GM12892 (cell line): ENCODE results near the gene BRAT1.
"Not testable (repeated sequence)": the region's sequence is repeated elsewhere in the genome, so short reads cannot be mapped to it uniquely, and the experiment has no call there.

Experiments used
- DNase-seq: peaks from one replicate; pipeline ENCODE4 v3.0.0; 2011; ENCODE audit not compliant: insufficient read length
- FAIRE-seq: peaks from 2 replicates; lab custom pipeline; 2011; peaks lifted over from hg19 to GRCh38; lab: Jason Lieb, UNC
- POLR2A ChIP-seq: IDR thresholded peaks from 2 replicates; pipeline ENCODE4 v1.6.1; 2011; ENCODE audit warnings: low read depth, low read length, control low read depth
- POLR2AphosphoS5 ChIP-seq: IDR thresholded peaks from 2 replicates; pipeline ENCODE4 v1.6.1; 2011; ENCODE audit warnings: low read depth, low read length, control low read depth
- TAF1 ChIP-seq: IDR thresholded peaks from 2 replicates; pipeline ENCODE4 v1.6.1; 2011; ENCODE audit warnings: low read depth, mild to moderate bottlenecking, control low read depth, low read length, borderline replicate concordance

The BRAT1 gene

DNA sequence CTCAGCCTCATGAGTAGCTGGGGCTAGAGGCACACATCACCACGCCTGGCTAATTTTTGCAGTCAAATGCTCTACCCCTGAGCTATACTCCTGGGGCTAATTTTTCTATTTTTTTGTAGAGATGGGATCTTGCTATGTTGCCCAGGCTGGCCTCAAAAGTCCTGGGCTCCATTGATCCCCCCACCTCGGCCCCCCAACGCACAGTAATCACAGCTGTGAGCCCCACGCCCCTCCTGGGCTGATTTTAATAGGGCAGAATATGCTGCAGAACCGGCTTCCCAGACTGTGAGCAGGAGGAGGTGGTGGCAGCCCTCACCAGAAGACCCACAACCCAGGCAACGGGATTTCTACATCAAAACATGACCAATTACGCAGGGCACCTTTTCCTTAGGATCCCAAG, 15.2 kb downstream of the BRAT1 start:
- DNase-seq: no peak
- no peak for FAIRE-seq
- no peak for TF ChIP-seq TAF1
- no peak for TF ChIP-seq POLR2A
- no peak for TF ChIP-seq POLR2AphosphoS5

DNA sequence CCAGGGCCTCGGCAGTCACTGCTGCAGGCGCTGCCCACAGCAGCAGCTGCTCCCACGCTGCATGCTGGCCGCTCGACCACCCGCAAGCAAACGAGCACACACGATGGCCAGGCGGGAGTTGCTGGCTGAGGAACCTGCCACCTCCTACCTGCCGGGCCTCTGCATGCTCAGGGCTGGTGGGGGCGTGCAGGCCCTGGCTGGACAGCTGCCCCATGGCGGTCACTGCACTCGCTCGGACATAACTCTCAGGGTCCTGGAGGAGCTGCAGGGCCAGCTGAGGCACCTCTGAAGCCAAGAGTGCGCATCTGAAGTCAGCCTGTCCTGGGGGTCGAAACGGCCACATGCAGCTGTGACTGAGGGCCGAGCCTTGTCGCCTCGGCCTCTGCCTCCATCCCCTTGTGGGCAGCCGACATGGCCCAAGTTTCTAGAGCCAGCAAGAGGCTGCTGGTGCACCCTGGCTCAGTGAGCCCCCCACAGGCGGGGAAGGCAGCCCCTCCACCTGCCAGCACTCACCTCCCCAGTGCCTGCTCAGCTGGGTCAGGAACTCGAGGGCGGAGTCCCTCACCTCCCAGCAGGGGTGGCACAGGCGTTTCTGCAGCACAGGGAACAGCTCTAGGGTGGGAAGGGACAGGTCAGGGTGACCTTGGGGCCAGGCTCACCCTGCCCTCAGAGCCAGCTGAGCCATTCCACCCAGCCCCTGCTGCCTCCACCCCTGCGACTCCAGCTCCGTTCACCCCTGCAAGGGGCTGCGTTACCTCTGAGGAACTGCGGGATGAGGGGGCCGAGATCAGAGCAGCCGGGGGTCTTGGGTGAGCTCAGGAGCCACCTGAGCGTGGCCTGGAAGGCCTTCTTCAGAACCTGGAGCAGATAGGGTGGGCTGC, 16.1 kb downstream of the BRAT1 start:
- DNase-seq (no peak), FAIRE-seq (no peak)
- TF ChIP-seq POLR2A (no peak), POLR2AphosphoS5 (no peak)

DNA sequence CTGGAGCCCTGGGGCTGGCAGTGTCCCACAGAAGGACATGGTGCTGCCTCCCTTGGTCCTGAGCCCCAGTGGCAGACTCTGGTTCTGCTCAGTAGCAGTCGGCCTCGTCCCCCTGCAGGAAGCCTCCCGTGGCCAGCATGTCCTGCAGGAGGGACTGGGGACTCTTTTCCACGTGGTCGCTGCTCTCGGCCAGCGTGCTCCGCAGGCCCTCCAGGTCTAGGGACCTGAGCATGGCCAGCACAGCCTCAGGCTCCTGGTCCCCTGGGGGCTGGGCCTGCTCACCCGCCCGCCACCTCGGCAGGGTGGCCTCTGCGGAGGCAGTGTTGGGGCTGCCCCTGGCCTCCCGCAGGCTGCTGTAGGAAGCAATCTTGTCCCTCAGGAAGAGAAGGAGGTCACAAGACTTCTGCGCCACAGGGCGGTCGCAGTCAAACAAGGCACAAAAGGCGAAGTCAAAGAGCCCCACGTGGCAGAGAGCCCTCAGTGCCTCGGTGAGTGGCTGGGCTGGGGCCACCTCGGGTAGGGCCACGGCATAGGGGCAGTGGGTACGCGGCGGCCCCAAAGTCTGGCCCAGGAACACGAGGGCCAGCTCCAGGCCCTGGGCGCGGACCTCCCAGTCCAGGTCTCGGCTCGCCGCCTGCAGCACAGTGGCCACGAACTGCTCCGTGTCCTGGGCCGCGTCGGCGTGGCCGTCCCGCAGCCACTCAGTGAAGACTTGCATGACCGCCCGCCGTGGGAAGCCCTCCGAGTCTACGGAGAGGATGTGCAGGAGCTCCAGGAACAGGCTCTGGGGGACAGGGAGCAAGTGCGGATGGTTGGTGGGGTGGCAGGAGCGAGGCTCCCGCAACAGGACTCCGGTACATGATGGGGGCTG, 17.1 kb downstream of the BRAT1 start:
- TF ChIP-seq POLR2AphosphoS5: no peak
- TF ChIP-seq POLR2A: no peak
- no peak for TF ChIP-seq TAF1
- FAIRE-seq: no peak

DNA sequence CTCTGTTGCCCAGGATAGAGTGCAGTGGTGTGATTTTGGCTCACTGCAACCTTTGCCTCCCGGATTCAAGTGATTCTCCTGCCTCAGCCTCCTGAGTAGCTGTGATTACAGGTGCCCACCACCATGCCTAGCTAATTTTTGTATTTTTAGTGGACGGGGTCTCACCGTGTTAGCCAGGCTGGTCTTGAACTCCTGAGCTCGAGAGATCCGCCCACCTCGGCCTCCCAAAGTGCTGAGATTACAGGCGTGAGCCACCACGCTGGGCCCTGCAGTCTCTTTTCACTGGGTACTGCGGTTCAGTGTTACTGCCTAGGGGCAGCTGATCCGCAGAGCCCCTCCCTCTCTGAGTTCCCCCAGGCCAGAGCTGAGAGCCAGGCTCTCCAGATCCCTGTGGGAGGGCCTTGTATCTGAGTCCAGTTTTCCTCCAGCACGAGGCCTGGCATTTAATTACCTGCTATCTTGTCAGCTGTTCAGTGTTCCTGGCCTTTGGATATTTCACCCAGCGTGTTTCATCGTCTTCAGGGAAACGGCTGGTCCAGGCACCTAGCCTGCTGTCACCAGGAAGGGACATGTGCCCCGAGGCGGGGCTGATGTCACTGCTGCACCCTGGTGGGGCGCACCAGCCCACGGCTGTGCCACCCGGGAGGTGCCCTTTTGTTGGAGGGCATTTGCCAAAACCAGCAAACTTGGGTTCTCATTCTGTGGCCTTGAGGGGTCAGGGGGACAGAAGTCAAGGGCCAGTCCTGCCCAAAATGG, 19.3 kb downstream of the BRAT1 start:
- FAIRE-seq, DNase-seq: not testable (repeated sequence)

More for the DNA sequence above, 17.1 kb downstream of the BRAT1 start:
- DNase-seq: no peak

DNA sequence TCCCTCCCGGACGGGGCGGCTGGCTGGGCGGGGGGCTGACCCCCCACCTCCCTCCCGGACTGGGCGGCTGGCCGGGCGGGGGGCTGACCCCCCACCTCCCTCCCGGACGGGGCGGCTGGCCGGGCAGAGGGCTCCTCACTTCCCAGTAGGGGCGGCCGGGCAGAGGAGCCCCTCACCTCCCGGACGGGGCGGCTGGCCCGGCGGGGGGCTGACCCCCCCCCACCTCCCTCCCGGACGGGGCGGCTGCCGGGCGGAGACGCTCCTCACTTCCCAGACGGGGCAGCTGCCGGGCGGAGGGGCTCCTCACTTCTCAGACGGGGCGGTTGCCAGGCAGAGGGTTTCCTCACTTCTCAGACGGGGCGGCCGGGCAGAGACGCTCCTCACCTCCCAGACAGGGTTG, 21.1 kb downstream of the BRAT1 start:
- FAIRE-seq, DNase-seq: not testable (repeated sequence)

DNA sequence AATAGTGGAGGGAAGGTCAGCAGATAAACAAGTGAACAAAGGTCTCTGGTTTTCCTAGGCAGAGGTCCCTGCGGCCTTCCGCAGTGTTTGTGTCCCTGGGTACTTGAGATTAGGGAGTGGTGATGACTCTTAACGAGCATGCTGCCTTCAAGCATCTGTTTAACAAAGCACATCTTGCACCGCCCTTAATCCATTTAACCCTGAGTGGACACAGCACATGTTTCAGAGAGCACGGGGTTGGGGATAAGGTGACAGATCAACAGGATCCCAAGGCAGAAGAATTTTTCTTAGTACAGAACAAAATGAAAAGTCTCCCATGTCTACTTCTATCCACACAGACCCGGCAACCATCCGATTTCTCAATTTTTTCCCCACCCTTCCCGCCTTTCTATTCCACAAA, 21.8 kb downstream of the BRAT1 start:
- not testable (repeated sequence) for FAIRE-seq, DNase-seq

DNA sequence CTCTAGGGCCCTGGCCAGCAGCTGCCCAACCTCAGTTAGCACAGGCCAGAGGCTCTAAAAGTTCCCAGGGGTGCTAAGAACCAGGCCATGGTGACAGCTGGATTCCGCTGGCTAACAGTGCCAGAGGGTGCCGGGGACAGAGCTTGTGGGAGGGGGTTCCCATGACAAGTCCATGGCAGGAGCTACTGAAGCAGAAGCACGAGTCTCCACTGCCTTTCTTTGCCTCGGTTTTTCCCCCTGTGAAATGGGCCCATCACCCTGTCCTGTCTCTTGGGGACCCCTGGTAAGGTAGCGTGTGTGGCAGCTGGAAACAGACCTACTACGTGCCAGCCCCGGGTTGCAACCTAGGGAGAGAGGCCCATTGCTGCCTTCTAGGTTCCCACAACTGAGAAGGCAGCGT, 22.5 kb downstream of the BRAT1 start:
- not testable (repeated sequence) for FAIRE-seq, DNase-seq

DNA sequence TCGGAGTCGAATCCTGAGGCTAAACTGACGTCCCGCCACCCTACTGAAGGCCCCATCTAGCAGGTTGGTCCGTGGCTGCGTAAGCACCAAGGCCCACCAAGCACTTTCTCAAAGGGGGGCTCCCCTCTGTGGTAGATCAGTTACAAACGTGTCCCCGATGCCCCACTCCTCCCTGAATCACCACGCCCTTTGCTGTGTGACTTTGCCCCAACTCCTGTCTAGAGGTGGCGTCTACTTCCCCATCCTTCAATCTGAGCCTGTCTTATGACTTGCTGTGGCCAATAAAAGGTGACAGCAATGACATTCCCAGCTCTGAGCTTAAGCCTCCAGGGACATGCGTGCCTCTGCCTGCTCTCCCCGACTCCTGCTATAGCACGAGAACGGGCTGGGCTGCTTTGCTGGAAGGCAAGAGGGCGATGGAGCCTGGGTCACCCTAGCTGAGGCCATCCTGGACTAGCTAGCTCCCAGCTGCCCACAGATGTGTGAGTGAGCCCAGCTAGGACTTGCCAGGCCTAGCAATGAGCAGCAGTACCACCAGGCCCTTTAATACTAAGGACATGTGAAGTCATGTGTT, 23.0 kb downstream of the BRAT1 start:
- not testable (repeated sequence) for DNase-seq, FAIRE-seq

DNA sequence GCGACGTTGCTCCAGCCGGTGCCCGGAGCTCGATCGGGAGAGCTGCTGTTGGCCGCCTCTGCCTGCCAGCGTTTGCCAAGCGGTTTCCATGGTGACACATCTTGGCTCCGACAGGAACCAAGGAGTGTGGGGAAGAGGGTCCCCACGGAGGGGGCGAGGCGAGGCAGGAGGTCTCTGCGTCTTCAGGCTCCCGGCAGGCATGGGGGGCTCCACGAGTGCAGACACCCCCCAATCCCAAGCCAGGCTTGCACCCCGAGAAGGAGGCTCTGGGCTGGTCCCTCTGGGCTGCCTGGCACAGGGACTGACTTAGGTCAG, 23.6 kb downstream of the BRAT1 start:
- DNase-seq, FAIRE-seq: not testable (repeated sequence)

DNA sequence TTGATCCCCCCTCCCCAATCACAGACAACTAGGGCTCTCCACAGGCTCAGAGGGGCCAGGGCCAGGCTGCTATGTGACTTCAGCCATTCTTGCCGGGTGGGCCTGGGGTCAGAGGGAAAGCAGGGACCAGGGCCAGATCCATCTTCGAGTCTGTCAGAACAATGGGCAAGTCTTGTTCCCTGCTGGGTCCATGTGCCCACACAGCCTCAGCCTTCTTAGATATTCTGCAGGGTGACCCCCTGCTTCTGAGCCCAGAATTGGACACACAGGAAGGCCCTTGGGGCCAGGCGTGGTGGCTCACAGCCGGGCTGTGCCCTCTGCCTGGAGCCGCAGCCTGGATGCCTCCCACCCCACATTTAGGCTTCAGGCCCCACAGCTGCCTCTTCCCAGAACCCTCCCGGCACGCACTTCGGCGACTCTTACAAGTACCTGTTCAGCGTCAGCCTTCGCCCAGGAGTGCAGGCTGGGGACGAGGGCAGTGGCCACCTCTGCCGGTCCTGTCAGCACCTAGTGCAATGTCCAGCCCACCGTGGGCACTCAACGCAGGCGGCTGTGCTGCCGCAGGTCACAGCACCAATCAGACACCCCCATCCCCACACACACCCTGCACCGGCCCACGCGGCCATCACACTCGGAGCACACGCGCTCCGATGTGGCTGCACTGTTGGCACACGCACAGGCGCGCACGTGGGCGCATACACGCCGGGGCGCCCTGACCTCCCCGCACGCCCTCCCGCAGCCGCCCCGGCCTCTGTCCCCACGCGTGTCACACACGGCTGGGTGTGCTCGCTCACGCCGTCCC, 24.1 kb downstream of the BRAT1 start:
- not testable (repeated sequence) for DNase-seq

DNA sequence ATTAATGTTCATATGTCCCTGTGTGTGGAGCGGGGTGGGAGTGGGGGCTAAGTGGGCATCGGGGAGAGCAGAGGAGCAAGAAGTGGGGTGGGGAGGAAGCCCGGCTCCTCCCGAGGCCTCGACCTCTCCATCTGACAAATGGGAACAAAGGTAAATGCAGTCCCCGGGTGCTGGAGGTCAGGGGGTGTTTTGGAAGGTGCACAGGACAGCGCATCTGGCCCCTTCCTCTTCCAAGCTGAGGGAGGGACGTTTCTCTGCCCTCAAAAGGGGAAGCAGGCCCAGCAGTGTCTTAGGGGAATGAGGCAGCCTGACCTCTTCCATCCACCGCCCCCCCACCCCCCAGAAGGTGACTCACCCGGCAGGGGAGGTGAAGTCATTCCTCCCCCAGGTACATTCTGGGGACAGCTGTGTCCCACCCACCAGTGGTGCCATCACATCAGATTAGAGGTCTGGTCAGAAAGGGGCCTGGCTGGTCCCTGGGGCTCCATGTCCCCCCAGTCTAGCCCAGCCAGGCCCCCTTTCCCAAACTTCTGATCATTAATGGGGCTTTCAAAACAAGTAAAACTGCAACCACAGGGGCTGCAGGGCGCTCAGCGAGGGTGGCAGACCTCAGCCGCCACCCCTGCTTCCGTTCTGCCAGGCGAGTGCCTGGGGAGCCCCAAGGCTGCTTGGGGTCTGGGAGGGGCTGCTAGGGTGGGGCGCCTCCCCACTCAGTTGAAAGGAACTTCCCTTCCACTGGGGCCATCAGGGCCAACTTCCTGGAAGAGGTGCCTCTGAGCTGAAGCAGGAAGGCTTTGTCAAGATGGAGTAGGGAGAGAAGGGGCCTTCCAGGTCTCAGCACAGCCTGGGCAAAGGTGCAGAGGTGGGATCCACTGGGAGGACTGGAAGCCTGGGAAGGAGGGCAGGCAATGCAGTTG, 25.0 kb downstream of the BRAT1 start:
- no peak for TF ChIP-seq POLR2A
- TF ChIP-seq POLR2AphosphoS5: no peak
- no peak for TF ChIP-seq TAF1
- FAIRE-seq (peak; percentile 66), DNase-seq (no peak)

More for the DNA sequence above, 24.1 kb downstream of the BRAT1 start:
- FAIRE-seq: not testable (repeated sequence)
